ENCODE results near the gene MISP3.

The MISP3 gene

DNA sequence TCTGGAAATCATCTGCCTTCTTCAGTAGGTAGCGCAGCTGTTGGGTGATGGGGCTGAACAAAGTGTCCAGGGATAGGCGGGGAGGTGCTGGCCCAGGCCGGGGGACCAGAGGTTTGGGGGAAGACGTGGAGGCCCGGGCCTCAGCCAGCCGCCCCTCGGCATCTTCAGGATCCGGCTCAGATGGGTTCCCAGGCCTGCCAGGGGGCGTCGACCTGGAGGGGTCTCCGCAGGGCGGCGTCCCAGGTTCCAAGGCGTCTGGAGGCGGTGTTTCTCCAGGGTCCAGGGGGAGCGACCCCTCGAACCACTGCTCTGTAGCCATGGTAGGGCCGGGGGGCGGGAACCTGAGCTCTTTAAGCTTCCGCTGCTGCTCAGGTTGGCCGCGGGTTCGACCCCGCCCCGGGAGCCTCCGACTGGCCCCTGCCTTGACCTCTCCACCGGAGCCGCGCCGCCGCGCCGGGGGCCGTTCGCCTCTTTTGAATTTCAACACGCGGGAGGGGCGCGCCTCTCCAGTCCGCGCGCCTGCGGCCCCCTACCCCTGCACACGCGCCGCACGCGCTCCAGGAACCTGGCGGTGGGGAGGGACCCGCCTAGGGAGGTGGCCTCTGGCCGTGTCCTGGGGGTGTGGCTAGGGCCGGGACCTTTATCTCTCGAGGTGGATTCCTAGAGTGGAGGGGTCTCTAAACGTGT lies 12.9 kb downstream of the MISP3 start, which contains the start of gene C19orf67:
C19orf67 (minus strand) TSS at position 475 of the 687 bp plus-strand sequence; CDS start at position 319, 156 bp downstream.
- Histone ChIP-seq H3K27me3 (replicated peaks in 2 of 5; ENCODE audit: control insufficient read depth in 4 of 5, insufficient read depth in 5 of 5, low read length in 4 of 5) (no peaks in the 10 kb centered on the region), H3K27ac (ENCODE audit: insufficient read depth in 1 of 2, low read depth in 1 of 2, low read length in 2 of 2, poor library complexity in 1 of 2, severe bottlenecking in 2 of 2) (no peak within 1 kb of the TSS), H3K4me1 (ENCODE audit: control extremely low read depth in 1 of 4, control insufficient read depth in 4 of 4, insufficient read depth in 4 of 4, low read length in 3 of 4) (peaks cover 2 to 23% (median 19%) of the 10 kb centered on the region in 4 experiments), H3K36me3 (ENCODE audit: control insufficient read depth in 4 of 4, insufficient read depth in 4 of 4, low read length in 3 of 4) (peaks cover 5 to 19% (median 12%) of the 10 kb centered on the region in 4 experiments), H3K4me3 (ENCODE audit: control insufficient read depth in 1 of 7, extremely low read depth in 1 of 7, insufficient read depth in 4 of 7, low read depth in 2 of 7, low read length in 6 of 7) (no peak within 1 kb of the TSS), H3K9me3 (ENCODE audit: control extremely low read depth in 1 of 5, control insufficient read depth in 4 of 5, insufficient read depth in 2 of 5, low read depth in 1 of 5, low read length in 4 of 5) (no peaks in the 10 kb centered on the region)
- CTCF ChIA-PET = no interaction called here
- 93% methylated on average over 45 of the region's 54 CpGs for WGBS (ENCODE audit: insufficient coverage)
- no peak for DNase-seq
- POLR2A ChIA-PET = no interaction called here

DNA sequence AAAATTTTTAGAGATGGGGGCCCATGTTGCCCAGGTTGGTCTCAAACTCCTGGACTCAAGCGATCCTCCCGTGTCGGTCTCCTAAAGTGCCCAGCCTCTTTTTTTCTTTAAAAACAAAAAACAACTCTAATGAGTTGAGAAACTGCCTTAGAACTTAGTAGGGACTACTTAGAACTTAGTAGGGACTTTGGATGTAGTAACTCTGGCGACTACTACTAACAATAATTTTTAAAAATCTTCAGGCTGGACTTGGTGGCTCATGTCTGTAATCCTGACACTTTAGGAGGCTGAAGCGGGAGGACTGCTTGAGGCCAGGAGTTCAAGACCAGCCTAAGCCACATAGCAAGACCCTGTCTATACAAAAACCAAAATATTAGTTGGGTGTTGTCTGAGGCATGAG lies 13.5 kb downstream of the MISP3 start:
- peaks cover 2 to 17% (median 14%) of the 10 kb centered on the region in 4 experiments for H3K4me1 ChIP-seq (ENCODE audit: control extremely low read depth in 1 of 4, control insufficient read depth in 4 of 4, insufficient read depth in 4 of 4, low read length in 3 of 4)
- CTCF ChIA-PET = no interaction called here
- H3K9me3 ChIP-seq (ENCODE audit: control extremely low read depth in 1 of 5, control insufficient read depth in 4 of 5, insufficient read depth in 2 of 5, low read depth in 1 of 5, low read length in 4 of 5) = no peaks in the 10 kb centered on the region
- no peak for DNase-seq
- no peaks in the 10 kb centered on the region for H3K27me3 ChIP-seq (replicated peaks in 2 of 5; ENCODE audit: control insufficient read depth in 4 of 5, insufficient read depth in 5 of 5, low read length in 4 of 5)
- no CpG with 5 or more reads among the region's 5 CpGs for WGBS (ENCODE audit: insufficient coverage)
- H3K4me3 ChIP-seq (ENCODE audit: control insufficient read depth in 1 of 7, extremely low read depth in 1 of 7, insufficient read depth in 4 of 7, low read depth in 2 of 7, low read length in 6 of 7) = no peak overlapping the region
- H3K36me3 ChIP-seq (ENCODE audit: control insufficient read depth in 4 of 4, insufficient read depth in 4 of 4, low read length in 3 of 4) = peaks cover 5 to 19% (median 12%) of the 10 kb centered on the region in 4 experiments
- POLR2A ChIA-PET = no interaction called here
- H3K27ac ChIP-seq (ENCODE audit: insufficient read depth in 1 of 2, low read depth in 1 of 2, low read length in 2 of 2, poor library complexity in 1 of 2, severe bottlenecking in 2 of 2) = no peak overlapping the region

DNA sequence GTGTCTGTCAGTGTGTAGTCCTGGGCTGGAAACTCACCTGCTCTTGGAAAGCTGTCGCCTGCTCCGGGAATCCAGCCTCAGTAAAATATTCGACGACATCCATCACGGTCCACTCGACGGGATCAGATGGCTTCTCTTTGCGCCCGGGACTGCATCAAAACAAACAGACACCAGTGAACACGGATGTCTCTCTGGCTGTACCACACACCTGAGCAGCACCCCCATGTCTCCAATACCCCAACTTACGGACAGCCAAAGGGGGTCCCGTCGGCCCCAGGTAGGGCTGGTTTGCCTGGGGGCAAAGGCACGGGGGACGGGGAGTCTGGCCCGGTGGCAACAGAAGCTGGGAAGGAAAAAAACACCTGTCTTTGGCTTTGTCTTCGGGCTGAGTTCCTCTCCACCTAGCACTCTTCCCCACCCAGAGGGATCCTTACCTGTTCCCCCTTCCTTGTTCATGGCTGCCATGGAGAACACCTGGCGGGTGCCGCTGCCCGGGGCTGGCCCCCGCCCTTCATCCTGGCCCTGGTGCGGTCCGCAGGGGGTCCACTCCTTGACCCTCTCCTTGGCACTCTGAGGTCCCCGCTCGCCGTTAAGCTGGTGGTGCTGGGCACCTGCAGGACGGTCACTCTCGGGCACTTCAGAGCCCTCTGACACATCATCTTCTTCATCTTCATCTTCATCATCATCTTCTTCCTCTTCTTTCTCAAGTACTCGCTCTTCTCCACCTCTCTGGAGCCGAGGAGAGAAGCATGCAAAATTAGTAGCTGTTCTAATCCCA lies 16.2 kb downstream of the MISP3 start:
- Histone ChIP-seq H3K36me3 (ENCODE audit: control insufficient read depth in 4 of 4, insufficient read depth in 4 of 4, low read length in 3 of 4) (peaks cover 5 to 19% (median 14%) of the 10 kb centered on the region in 4 experiments), H3K27ac (ENCODE audit: insufficient read depth in 1 of 2, low read depth in 1 of 2, low read length in 2 of 2, poor library complexity in 1 of 2, severe bottlenecking in 2 of 2) (no peak overlapping the region), H3K27me3 (replicated peaks in 2 of 5; ENCODE audit: control insufficient read depth in 4 of 5, insufficient read depth in 5 of 5, low read length in 4 of 5) (no peaks in the 10 kb centered on the region), H3K4me3 (ENCODE audit: control insufficient read depth in 1 of 7, extremely low read depth in 1 of 7, insufficient read depth in 4 of 7, low read depth in 2 of 7, low read length in 6 of 7) (peak overlapping the region in 5 of 7 experiments; percentile 35 to 84 (median 72)), H3K4me1 (ENCODE audit: control extremely low read depth in 1 of 4, control insufficient read depth in 4 of 4, insufficient read depth in 4 of 4, low read length in 3 of 4) (peaks cover 0 to 18% (median 17%) of the 10 kb centered on the region in 4 experiments), H3K9me3 (ENCODE audit: control extremely low read depth in 1 of 5, control insufficient read depth in 4 of 5, insufficient read depth in 2 of 5, low read depth in 1 of 5, low read length in 4 of 5) (peaks cover 0 to 6% (median 0%) of the 10 kb centered on the region in 5 experiments)
- POLR2A ChIA-PET = interaction anchor here (1.0 kb wide), 1 partner anchor 249 kb away, joined by 3 read pairs; no protein-coding TSS in a partner anchor
- CTCF ChIA-PET = interaction anchor here (1.1 to 2.2 kb wide), 7 partner anchors 8 to 27 kb away, joined by 3 to 11 read pairs (median 4); partner anchors contain the start of gene MISP3
- 92% methylated on average over 24 of the region's 30 CpGs for WGBS (ENCODE audit: insufficient coverage)
- no peak for DNase-seq

DNA sequence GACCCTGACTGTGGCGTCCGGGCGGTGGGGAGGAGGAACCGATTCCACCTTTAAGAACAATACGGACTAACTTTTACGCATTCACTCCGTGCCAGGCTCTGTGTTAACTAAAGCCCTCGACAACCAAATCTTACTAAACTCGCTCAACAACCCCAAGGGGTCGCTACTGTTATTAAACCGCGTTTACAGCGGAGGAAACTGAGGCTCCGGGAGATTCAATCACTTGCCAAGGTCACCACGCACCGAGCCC lies 16.8 kb downstream of the MISP3 start:
- Histone ChIP-seq H3K27me3 (replicated peaks in 2 of 5; ENCODE audit: control insufficient read depth in 4 of 5, insufficient read depth in 5 of 5, low read length in 4 of 5) (no peaks in the 10 kb centered on the region), H3K9me3 (ENCODE audit: control extremely low read depth in 1 of 5, control insufficient read depth in 4 of 5, insufficient read depth in 2 of 5, low read depth in 1 of 5, low read length in 4 of 5) (peaks cover 0 to 6% (median 0%) of the 10 kb centered on the region in 5 experiments), H3K4me1 (ENCODE audit: control extremely low read depth in 1 of 4, control insufficient read depth in 4 of 4, insufficient read depth in 4 of 4, low read length in 3 of 4) (peaks cover 0 to 18% (median 17%) of the 10 kb centered on the region in 4 experiments), H3K27ac (ENCODE audit: insufficient read depth in 1 of 2, low read depth in 1 of 2, low read length in 2 of 2, poor library complexity in 1 of 2, severe bottlenecking in 2 of 2) (no peak overlapping the region), H3K4me3 (ENCODE audit: control insufficient read depth in 1 of 7, extremely low read depth in 1 of 7, insufficient read depth in 4 of 7, low read depth in 2 of 7, low read length in 6 of 7) (peak overlapping the region; percentile 17 to 84 (median 71)), H3K36me3 (ENCODE audit: control insufficient read depth in 4 of 4, insufficient read depth in 4 of 4, low read length in 3 of 4) (peaks cover 5 to 19% (median 14%) of the 10 kb centered on the region in 4 experiments)
- ChIA-PET POLR2A (interaction anchor here (1.0 kb wide), 1 partner anchor 250 kb away, joined by 3 read pairs; no protein-coding TSS in a partner anchor), CTCF (interaction anchor here (1.1 to 2.2 kb wide), 5 partner anchors 9 to 27 kb away, joined by 3 to 11 read pairs (median 4); partner anchors contain the start of gene MISP3)
- DNase-seq = peak in 2 of 3 donors; percentile 50 to 56
- WGBS (ENCODE audit: insufficient coverage) = 37% methylated on average over 11 of the region's 16 CpGs

DNA sequence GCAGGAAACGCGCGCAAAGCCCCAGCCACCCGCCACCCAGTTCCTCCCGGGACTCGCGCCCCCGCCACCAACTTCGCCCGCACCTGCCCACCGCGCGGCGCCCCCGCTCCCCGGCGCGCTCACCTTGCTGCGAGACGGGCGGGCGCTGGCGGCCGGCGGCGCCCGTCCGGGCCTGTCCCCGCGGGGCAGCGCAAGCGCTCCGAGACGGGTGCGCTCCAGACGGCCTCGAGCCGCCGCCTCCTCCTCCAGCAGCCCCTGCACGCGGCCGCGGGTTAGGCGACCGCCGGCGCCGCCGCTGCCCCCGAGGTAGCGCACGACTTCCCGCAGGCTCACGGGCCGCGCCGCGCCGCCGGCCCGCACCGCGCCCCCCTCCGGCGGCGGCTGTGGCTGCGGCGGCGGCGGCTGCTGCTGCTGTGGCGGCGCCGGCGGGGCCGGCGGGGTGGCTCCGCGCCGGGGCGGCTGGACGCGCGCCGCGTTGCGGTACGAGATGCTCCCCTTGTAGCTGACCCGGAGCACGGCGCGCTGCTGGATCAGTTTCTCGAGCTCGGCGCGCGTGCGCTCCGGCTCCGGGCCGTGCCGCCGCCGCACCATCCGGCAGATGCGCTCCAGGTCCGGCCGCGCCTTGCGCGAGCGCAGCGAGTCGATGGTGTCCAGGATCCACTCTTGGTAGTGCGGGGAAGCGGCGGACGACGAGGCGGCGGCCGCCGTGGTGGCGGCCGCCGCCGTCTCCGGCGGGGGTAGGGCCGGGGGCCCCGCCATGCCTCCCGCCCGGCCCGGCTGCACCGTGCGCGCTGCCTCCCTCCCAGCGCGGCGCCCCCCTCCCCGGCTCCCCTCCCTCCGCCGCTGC lies 17.3 kb downstream of the MISP3 start:
- Histone ChIP-seq H3K4me1 (ENCODE audit: control extremely low read depth in 1 of 4, control insufficient read depth in 4 of 4, insufficient read depth in 4 of 4, low read length in 3 of 4) (peaks cover 0 to 18% (median 17%) of the 10 kb centered on the region in 4 experiments), H3K27ac (ENCODE audit: insufficient read depth in 1 of 2, low read depth in 1 of 2, low read length in 2 of 2, poor library complexity in 1 of 2, severe bottlenecking in 2 of 2) (no peak overlapping the region), H3K36me3 (ENCODE audit: control insufficient read depth in 4 of 4, insufficient read depth in 4 of 4, low read length in 3 of 4) (peaks cover 5 to 19% (median 14%) of the 10 kb centered on the region in 4 experiments), H3K4me3 (ENCODE audit: control insufficient read depth in 1 of 7, extremely low read depth in 1 of 7, insufficient read depth in 4 of 7, low read depth in 2 of 7, low read length in 6 of 7) (peak overlapping the region; percentile 35 to 84 (median 72)), H3K9me3 (ENCODE audit: control extremely low read depth in 1 of 5, control insufficient read depth in 4 of 5, insufficient read depth in 2 of 5, low read depth in 1 of 5, low read length in 4 of 5) (peaks cover 0 to 6% (median 0%) of the 10 kb centered on the region in 5 experiments), H3K27me3 (replicated peaks in 2 of 5; ENCODE audit: control insufficient read depth in 4 of 5, insufficient read depth in 5 of 5, low read length in 4 of 5) (no peaks in the 10 kb centered on the region)
- ChIA-PET POLR2A (interaction anchor here (0.7 to 1.0 kb wide), 2 partner anchors 8 to 250 kb away, joined by 3 read pairs; no protein-coding TSS in a partner anchor), CTCF (interaction anchor here (1.1 to 2.2 kb wide), 5 partner anchors 9 to 26 kb away, joined by 3 to 11 read pairs (median 4); partner anchors contain the start of gene MISP3)
- DNase-seq = peak; percentile 59 to 73 (median 64)
- under 1% methylated on average over 81 of the region's 142 CpGs for WGBS (ENCODE audit: insufficient coverage)

DNA sequence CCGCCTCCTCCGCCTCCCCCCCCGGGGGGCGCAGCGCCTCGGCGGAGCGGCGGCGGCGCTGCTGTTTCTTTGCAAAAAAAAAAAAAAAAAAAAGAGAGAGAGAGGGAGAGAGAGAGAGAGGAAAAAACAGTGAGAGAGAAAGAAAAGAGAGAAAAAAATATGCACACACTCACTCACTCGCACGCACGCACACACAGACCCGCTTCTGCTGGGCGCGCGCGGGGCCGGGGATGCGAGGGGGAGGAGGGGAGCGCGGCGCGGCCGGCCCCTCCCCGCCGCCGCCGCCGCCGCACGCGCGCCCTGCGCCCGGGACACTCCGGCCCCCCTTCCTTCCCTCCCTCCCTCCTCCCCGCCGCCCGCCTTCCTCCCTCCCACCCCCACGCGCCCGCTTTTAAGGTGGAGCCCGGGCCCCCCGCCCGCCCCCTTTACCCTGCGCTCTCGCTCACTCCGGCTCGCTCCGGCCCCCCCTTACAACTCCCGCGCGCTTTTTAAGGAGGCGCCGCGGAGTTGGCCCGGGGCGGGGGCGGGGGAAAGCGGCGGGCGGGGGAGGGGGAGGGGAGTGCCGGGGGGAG lies 18.0 kb downstream of the MISP3 start, which contains the start of gene SAMD1:
SAMD1 (minus strand) TSS at position 243 of the 572 bp plus-strand sequence.
- Histone ChIP-seq H3K4me3 (ENCODE audit: control insufficient read depth in 1 of 7, extremely low read depth in 1 of 7, insufficient read depth in 4 of 7, low read depth in 2 of 7, low read length in 6 of 7) (peak within 1 kb of the TSS; percentile 76 to 86 (median 81)), H3K36me3 (ENCODE audit: control insufficient read depth in 4 of 4, insufficient read depth in 4 of 4, low read length in 3 of 4) (peaks cover 5 to 19% (median 14%) of the 10 kb centered on the region in 4 experiments), H3K27ac (ENCODE audit: insufficient read depth in 1 of 2, low read depth in 1 of 2, low read length in 2 of 2, poor library complexity in 1 of 2, severe bottlenecking in 2 of 2) (peak within 1 kb of the TSS; percentile 46 to 80), H3K9me3 (ENCODE audit: control extremely low read depth in 1 of 5, control insufficient read depth in 4 of 5, insufficient read depth in 2 of 5, low read depth in 1 of 5, low read length in 4 of 5) (peaks cover 0 to 6% (median 0%) of the 10 kb centered on the region in 5 experiments), H3K27me3 (replicated peaks in 2 of 5; ENCODE audit: control insufficient read depth in 4 of 5, insufficient read depth in 5 of 5, low read length in 4 of 5) (no peaks in the 10 kb centered on the region), H3K4me1 (ENCODE audit: control extremely low read depth in 1 of 4, control insufficient read depth in 4 of 4, insufficient read depth in 4 of 4, low read length in 3 of 4) (peaks cover 0 to 18% (median 17%) of the 10 kb centered on the region in 4 experiments)
- WGBS (ENCODE audit: insufficient coverage) = 0% methylated on average over 2 of the region's 65 CpGs
- peak; percentile 91 to 97 (median 96) for DNase-seq
- ChIA-PET CTCF (interaction anchor here (1.4 to 1.6 kb wide), 3 partner anchors 15 to 25 kb away, joined by 3 to 5 read pairs (median 4); partner anchors contain the start of gene MISP3), POLR2A (interaction anchor here (0.5 to 1.6 kb wide), 2 partner anchors 17 to 360 kb away, joined by 3 to 4 read pairs; no protein-coding TSS in a partner anchor)

Data from common myeloid progenitor, CD34-positive (primary cell).